GM23338 (cell line): Measurements from ENCODE around the gene TNFRSF1A. TPM values are rescaled to one million over a fixed set of nuclear protein-coding genes. Genes with fewer than 3 reads are reported as not detected.

ENCODE experiments used
- ATAC-seq: fragments of 200-7000 bp; cut with Tn5 transposase; 3 replicates; pipeline ENCODE4 v1.9.1; 2020
- DNase-seq: peaks from one replicate; pipeline ENCODE4 v3.0.0-alpha.2; 2015; ENCODE audit warnings: low spot score
- H2AFZ ChIP-seq: fragments of 200-600 bp; sonication (generic); 2 replicates; pipeline ENCODE4 v1.8.0; 2016; ENCODE audit warnings: antibody characterized with exemption, mild to moderate bottlenecking, moderate library complexity
- H3F3A ChIP-seq: fragments of 200-600 bp; sonication (generic); replicated peaks from 2 replicates; pipeline ENCODE4 v1.8.0; 2017; ENCODE audit warnings: antibody characterized with exemption, mixed run types, low read depth
- H3K27ac ChIP-seq: fragments of 200-600 bp; sonication (generic); 2 replicates; pipeline ENCODE4 v1.6.1; 2016; ENCODE audit warnings: low read depth
- H3K27me3 ChIP-seq: fragments of 200-600 bp; sonication (generic); 2 replicates; pipeline ENCODE4 v1.8.0; 2016; ENCODE audit warnings: mild to moderate bottlenecking, mixed run types, moderate library complexity; ENCODE audit not compliant: insufficient read depth
- H3K36me3 ChIP-seq: fragments of 200-600 bp; sonication (generic); 2 replicates; pipeline ENCODE4 v1.8.0; 2016; ENCODE audit warnings: mild to moderate bottlenecking; ENCODE audit not compliant: insufficient read depth
- H3K4me1 ChIP-seq: fragments of 200-600 bp; sonication (generic); 2 replicates; pipeline ENCODE4 v1.8.0; 2016; ENCODE audit warnings: mild to moderate bottlenecking, moderate library complexity; ENCODE audit not compliant: insufficient read depth
- H3K4me2 ChIP-seq: fragments of 200-600 bp; sonication (generic); 2 replicates; pipeline ENCODE4 v1.7.1; 2017; ENCODE audit warnings: mixed run types
- H3K4me3 ChIP-seq: fragments of 200-600 bp; sonication (generic); 2 replicates; pipeline ENCODE4 v1.6.1; 2016; ENCODE audit warnings: mixed run types
- H3K79me2 ChIP-seq: fragments of 200-600 bp; sonication (generic); replicated peaks from 2 replicates; pipeline ENCODE4 v1.8.0; 2017; ENCODE audit warnings: mild to moderate bottlenecking; ENCODE audit not compliant: insufficient read depth
- H3K9me2 ChIP-seq: fragments of 200-600 bp; sonication (generic); 2 replicates; pipeline ENCODE4 v1.8.0; 2017; ENCODE audit not compliant: insufficient read depth
- H4K20me1 ChIP-seq: fragments of 200-600 bp; sonication (generic); replicated peaks from 2 replicates; pipeline ENCODE4 v1.8.0; 2017; ENCODE audit warnings: mild to moderate bottlenecking; ENCODE audit not compliant: insufficient read depth
- H3K27ac Mint-ChIP-seq: 2 replicates; pipeline ENCODE4 v1.8.0; 2020; ENCODE audit warnings: inconsistent platforms, mild to moderate bottlenecking, moderate library complexity, mixed read lengths
- H3K27me3 Mint-ChIP-seq: 3 replicates; pipeline ENCODE4 v1.8.0; 2022; ENCODE audit warnings: low read depth, mild to moderate bottlenecking, moderate library complexity, mixed read lengths, inconsistent platforms; ENCODE audit not compliant: insufficient read depth, poor library complexity
- H3K36me3 Mint-ChIP-seq: 3 replicates; pipeline ENCODE4 v1.8.0; 2021; ENCODE audit warnings: low read depth, mild to moderate bottlenecking, inconsistent platforms, moderate library complexity, mixed read lengths
- H3K4me1 Mint-ChIP-seq: 3 replicates; pipeline ENCODE4 v1.8.0; 2020; ENCODE audit warnings: mild to moderate bottlenecking, inconsistent platforms, mixed read lengths
- H3K4me3 Mint-ChIP-seq: 3 replicates; pipeline ENCODE4 v1.8.0; 2021; ENCODE audit warnings: moderate library complexity, mild to moderate bottlenecking, inconsistent platforms, mixed read lengths
- H3K9me3 Mint-ChIP-seq: 3 replicates; pipeline ENCODE4 v1.8.0; 2020; ENCODE audit warnings: moderate library complexity, mild to moderate bottlenecking, inconsistent platforms, mixed read lengths
- CREB1 ChIP-seq: fragments of 250-450 bp; sonication (Bioruptor Pico); IDR thresholded peaks from 2 replicates; pipeline ENCODE4 v1.5.0; 2020; ENCODE audit warnings: low read depth, mild to moderate bottlenecking, moderate library complexity
- CTCF ChIP-seq, 2 experiments: fragments of 200-600 bp in 1 of 2; sonication (generic) in 1 of 2; conservative IDR thresholded peaks; 2 replicates each; pipeline versions ENCODE4 v1.5.1 to v1.6.1; 2016 to 2017; ENCODE audit warnings: antibody characterized with exemption in 2 of 2, low read depth in 2 of 2, mild to moderate bottlenecking in 2 of 2, moderate library complexity in 1 of 2
- EZH2 ChIP-seq: fragments of 200-600 bp; sonication (generic); IDR thresholded peaks from one replicate; pipeline ENCODE4 v1.8.0; 2017; ENCODE audit warnings: antibody characterized with exemption, mild to moderate bottlenecking, low read depth; ENCODE audit not compliant: unreplicated experiment
- EZH2phosphoT487 ChIP-seq: fragments of 200-600 bp; sonication (generic); IDR thresholded peaks from one replicate; pipeline ENCODE4 v1.8.1; 2018; ENCODE audit warnings: antibody characterized with exemption; ENCODE audit not compliant: unreplicated experiment
- JUNB ChIP-seq: IDR thresholded peaks from one replicate; pipeline ENCODE4 v1.6.1; 2016; ENCODE audit warnings: antibody characterized with exemption; ENCODE audit not compliant: unreplicated experiment
- POLR2AphosphoS5 ChIP-seq: IDR thresholded peaks from 2 replicates; pipeline ENCODE4 v1.6.1; 2016; ENCODE audit warnings: antibody characterized with exemption, low read depth
- REST ChIP-seq: IDR thresholded peaks from one replicate; pipeline ENCODE4 v1.6.1; 2018; ENCODE audit warnings: antibody characterized with exemption; ENCODE audit not compliant: unreplicated experiment
- STAT1 ChIP-seq: IDR thresholded peaks from one replicate; pipeline ENCODE4 v1.6.1; 2016; ENCODE audit warnings: antibody characterized with exemption; ENCODE audit not compliant: unreplicated experiment
- ZNF114 ChIP-seq: fragments of 250-450 bp; sonication (Bioruptor Pico); IDR thresholded peaks from 2 replicates; pipeline ENCODE4 v1.5.0; 2020; ENCODE audit warnings: mild to moderate bottlenecking, moderate library complexity
- ZNF331 ChIP-seq: fragments of 250-450 bp; sonication (Bioruptor Pico); IDR thresholded peaks from 2 replicates; pipeline ENCODE4 v1.5.0; 2020; ENCODE audit warnings: low read depth, mild to moderate bottlenecking, moderate library complexity
- polyA plus RNA-seq: library from polyadenylated mRNA; unstranded; fragments of >200 nt; fragmentation: Nextera tagmentation; extraction: Ambion mirVana; gene quantifications from 2 replicates; pipeline ENCODE4 v1.2.1, GENCODE V29; 2016
- total RNA-seq: library from RNA; depleted of rRNA; stranded (reverse); fragments of >200 nt; shearing (Covaris generic); gene quantifications from 2 replicates; pipeline ENCODE4 v1.2.3, GENCODE V29; 2014

Gene TNFRSF1A
- total and polyA plus RNA-seq, 2 experiments from 2014 or later: 24.3 to 43.4 TPM

GRCh38 chr12:6336889-6337853 lies 4.7 kb downstream of the TNFRSF1A start:
- peaks cover 72% of the 10 kb centered on the region for H3K79me2 ChIP-seq
- peaks cover 15% of the 10 kb centered on the region for H3K27me3 Mint-ChIP-seq
- no peaks in the 10 kb centered on the region for H3K27me3 ChIP-seq
- peak overlapping the region; percentile 98 for H3K27ac ChIP-seq
- peaks cover 62% of the 10 kb centered on the region for H3K4me1 ChIP-seq
- no peak overlapping the region; the same call in 1 of the 3 replicates for H3K4me3 Mint-ChIP-seq
- H3K4me2 ChIP-seq: peak overlapping the region; percentile 96
- H3K4me1 Mint-ChIP-seq: peaks cover 31% of the 10 kb centered on the region
- no peak overlapping the region; the same call in 1 of the 2 replicates for H3K27ac Mint-ChIP-seq
- 0 out of 2 replicates have a peak, but pooled peaks cover 3% of the 10 kb centered on the region for H4K20me1 ChIP-seq
- H2AFZ ChIP-seq: no peak overlapping the region
- no peak for TF ChIP-seq STAT1
- no peak for TF ChIP-seq REST
- no peak for TF ChIP-seq ZNF331 (CRISPR knock-in tag)
- TF ChIP-seq POLR2AphosphoS5: no peak; the same call in 1 of the 2 replicates
- no peak for TF ChIP-seq EZH2
- TF ChIP-seq CREB1 (CRISPR knock-in tag): no peak
- TF ChIP-seq EZH2phosphoT487: no peak
- no peak for TF ChIP-seq ZNF114 (CRISPR knock-in tag)
- H3K4me3 ChIP-seq: peak overlapping the region; percentile 43
- DNase-seq (no peak), ATAC-seq (peak; percentile 3; the same call in 1 of the 3 replicates)
- H3K36me3 Mint-ChIP-seq: peaks cover 31% of the 10 kb centered on the region
- no peaks in the 10 kb centered on the region for H3K9me2 ChIP-seq
- no peaks in the 10 kb centered on the region for H3K9me3 Mint-ChIP-seq
- H3F3A ChIP-seq: peaks cover 33% of the 10 kb centered on the region
- peaks cover 12% of the 10 kb centered on the region; the same call in 1 of the 2 replicates for H3K36me3 ChIP-seq

GRCh38 chr12:6336079-6336888 lies 5.6 kb downstream of the TNFRSF1A start:
- Mint-ChIP-seq H3K9me3 (no peaks in the 10 kb centered on the region), H3K27me3 (peaks cover 15% of the 10 kb centered on the region), H3K4me3 (no peak overlapping the region; the same call in 1 of the 3 replicates), H3K36me3 (peaks cover 37% of the 10 kb centered on the region), H3K4me1 (peaks cover 29% of the 10 kb centered on the region), H3K27ac (no peak overlapping the region; the same call in 1 of the 2 replicates)
- H3K27me3 ChIP-seq: no peaks in the 10 kb centered on the region
- peak overlapping the region; percentile 43 for H3K4me3 ChIP-seq
- DNase-seq (peak; percentile 99), ATAC-seq (peak; percentile 85)
- H3K27ac ChIP-seq: peak overlapping the region; percentile 98
- peaks cover 66% of the 10 kb centered on the region for H3K79me2 ChIP-seq
- H3K9me2 ChIP-seq: no peaks in the 10 kb centered on the region
- peaks cover 60% of the 10 kb centered on the region for H3K4me1 ChIP-seq
- peaks cover 37% of the 10 kb centered on the region for H3F3A ChIP-seq
- H3K36me3 ChIP-seq: peaks cover 15% of the 10 kb centered on the region; the same call in 1 of the 2 replicates
- 0 out of 2 replicates have a peak, but pooled peaks cover 3% of the 10 kb centered on the region for H4K20me1 ChIP-seq
- no peak overlapping the region for H2AFZ ChIP-seq
- H3K4me2 ChIP-seq: peak overlapping the region; percentile 96
- TF ChIP-seq EZH2phosphoT487 (no peak), CREB1 (CRISPR knock-in tag) (no peak), JUNB (no peak), EZH2 (no peak), ZNF114 (CRISPR knock-in tag) (no peak), CTCF (conservative IDR thresholded peaks at IDR 0.05; ENCODE audit: low read depth in 2 of 2) (no peak), REST (no peak)
